ENCODE results near the gene HOXA6. TPM values are rescaled to one million over a fixed set of nuclear protein-coding genes. Genes with fewer than 3 reads are reported as not detected.
A peak's percentile ranks its signal among the peaks of the same experiment; 100 is the strongest.

HOXA6 gene
- total RNA-seq, 1 donor from 2014 or later: 45.6 TPM

GRCh38 chr7:27171637-27172314 lies 24.2 kb upstream of the HOXA6 start:
- no peak for TF ChIP-seq CTCF (IDR thresholded peaks at IDR 0.05; ENCODE audit: unreplicated experiment)
- peak overlapping the region; percentile 69 for H3K4me3 Mint-ChIP-seq

GRCh38 chr7:27171325-27171636 lies 23.7 kb upstream of the HOXA6 start:
- peaks cover 88% of the 10 kb centered on the region for H3K27me3 Mint-ChIP-seq (ENCODE audit: low read depth)
- H3K4me1 Mint-ChIP-seq: peaks cover 37% of the 10 kb centered on the region
- H3K9me3 Mint-ChIP-seq: no peaks in the 10 kb centered on the region
- TF ChIP-seq CTCF (IDR thresholded peaks at IDR 0.05; ENCODE audit: unreplicated experiment): no peak
- H3K27ac Mint-ChIP-seq: peak overlapping the region; percentile 90
- no peaks in the 10 kb centered on the region for H3K36me3 Mint-ChIP-seq
- peak overlapping the region; percentile 69 for H3K4me3 Mint-ChIP-seq
- peak in 1 of 2 experiments; percentile 11 for DNase-seq (ENCODE audit: low spot score in 2 of 2, unreplicated experiment in 2 of 2)

More at GRCh38 chr7:27171637-27172314, 24.2 kb upstream of the HOXA6 start:
- H3K4me1 Mint-ChIP-seq: peaks cover 36% of the 10 kb centered on the region
- no peaks in the 10 kb centered on the region for H3K36me3 Mint-ChIP-seq
- peaks cover 88% of the 10 kb centered on the region for H3K27me3 Mint-ChIP-seq (ENCODE audit: low read depth)
- peak overlapping the region; percentile 90 for H3K27ac Mint-ChIP-seq
- DNase-seq (ENCODE audit: low spot score in 2 of 2, unreplicated experiment in 2 of 2): peak in 1 of 2 experiments; percentile 19
- H3K9me3 Mint-ChIP-seq: no peaks in the 10 kb centered on the region

GRCh38 chr7:27170426-27171324 lies 23.1 kb upstream of the HOXA6 start:
- H3K4me1 Mint-ChIP-seq: peaks cover 39% of the 10 kb centered on the region
- H3K4me3 Mint-ChIP-seq: peak overlapping the region; percentile 71
- H3K9me3 Mint-ChIP-seq: no peaks in the 10 kb centered on the region
- peak overlapping the region; percentile 91 for H3K27ac Mint-ChIP-seq
- no peak for DNase-seq (ENCODE audit: low spot score in 2 of 2, unreplicated experiment in 2 of 2)
- no peak for TF ChIP-seq CTCF (IDR thresholded peaks at IDR 0.05; ENCODE audit: unreplicated experiment)
- H3K27me3 Mint-ChIP-seq (ENCODE audit: low read depth): peaks cover 88% of the 10 kb centered on the region
- no peaks in the 10 kb centered on the region for H3K36me3 Mint-ChIP-seq

- DNase-seq (ENCODE audit: low spot score in 2 of 2, unreplicated experiment in 2 of 2): no peak
- Mint-ChIP-seq H3K27ac (peak overlapping the region; percentile 92), H3K4me3 (peak overlapping the region; percentile 71), H3K4me1 (peaks cover 39% of the 10 kb centered on the region), H3K27me3 (ENCODE audit: low read depth) (peaks cover 88% of the 10 kb centered on the region), H3K36me3 (no peaks in the 10 kb centered on the region), H3K9me3 (no peaks in the 10 kb centered on the region)
- TF ChIP-seq CTCF (IDR thresholded peaks at IDR 0.05; ENCODE audit: unreplicated experiment): no peak
These were observed 22.3 kb upstream of the HOXA6 start for GRCh38 chr7:27169658-27170425.

GRCh38 chr7:27168265-27168947 lies 20.8 kb upstream of the HOXA6 start:
- Mint-ChIP-seq H3K4me1 (peaks cover 44% of the 10 kb centered on the region), H3K27me3 (ENCODE audit: low read depth) (peaks cover 93% of the 10 kb centered on the region), H3K36me3 (peaks cover 1% of the 10 kb centered on the region), H3K4me3 (peak overlapping the region; percentile 65), H3K9me3 (no peaks in the 10 kb centered on the region), H3K27ac (peak overlapping the region; percentile 94)
- no peak for DNase-seq (ENCODE audit: low spot score in 2 of 2, unreplicated experiment in 2 of 2)
- no peak for TF ChIP-seq CTCF (IDR thresholded peaks at IDR 0.05; ENCODE audit: unreplicated experiment)
